ENCODE data around the gene MRLN. TPM values are rescaled to one million over a fixed set of nuclear protein-coding genes. Genes with fewer than 3 reads are reported as not detected.

The MRLN gene
- total and polyA plus RNA-seq, 2 of the 4 experiments (the other 2 are of a cell fraction) = not detected

DNA sequence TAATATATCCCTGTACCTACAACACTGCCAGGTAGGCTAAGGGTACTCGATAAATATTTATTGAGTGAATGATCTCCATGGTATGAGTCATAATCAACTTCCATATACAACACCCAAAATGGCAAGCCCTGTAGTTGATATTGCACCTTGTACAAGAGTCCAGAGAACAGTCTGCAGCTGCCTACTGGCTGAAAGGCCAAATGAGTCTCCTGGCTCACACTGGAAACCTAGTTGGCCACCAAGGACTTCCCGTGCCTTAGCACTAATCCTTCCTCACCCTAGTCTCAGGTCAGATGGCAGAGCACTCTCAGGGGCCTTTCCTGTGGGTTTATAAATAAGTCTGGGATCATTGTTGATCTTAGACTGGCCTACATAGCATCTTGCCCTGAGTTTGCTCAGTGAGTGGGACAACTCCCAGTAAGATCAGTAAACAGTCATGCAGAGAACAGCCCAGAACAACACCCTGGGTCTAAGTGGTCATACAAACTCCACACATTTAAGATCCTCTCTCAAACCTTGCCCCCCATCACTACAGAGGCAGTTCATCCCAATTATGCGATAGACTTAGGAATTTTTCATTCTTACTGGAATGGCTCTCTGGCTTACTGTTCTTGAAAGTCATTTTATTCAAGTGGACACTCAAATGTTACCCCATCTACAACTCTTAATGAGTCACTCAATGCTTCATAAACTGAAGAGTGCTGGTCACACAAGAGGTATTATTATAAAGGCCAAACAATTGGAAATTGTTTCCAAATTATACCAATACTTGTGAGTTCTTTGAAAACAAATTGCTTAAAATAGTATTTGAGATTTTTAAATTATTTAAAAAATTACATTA, 28.9 kb downstream of the MRLN start:
- no peak overlapping the region for H2AK5ac ChIP-seq (ENCODE audit: low read depth, low read length)
- no peak overlapping the region for H4K91ac ChIP-seq (ENCODE audit: insufficient read depth, low read depth, low read length)
- DNase-seq = no peak
- H3K4me1 ChIP-seq (ENCODE audit: control insufficient read depth, insufficient read depth, low read length) = no peaks in the 10 kb centered on the region
- BruUV-seq (replicated peaks) = no TSS peak
- no peak overlapping the region for H3K4me3 ChIP-seq (ENCODE audit: insufficient read depth, low read depth, low read length)
- ChIA-PET POLR2A (ENCODE audit: unreplicated experiment) (no interaction called here), CTCF (no interaction called here)
- no peak overlapping the region for H3K14ac ChIP-seq (replicated peaks; ENCODE audit: low read depth, low read length)
- H2BK15ac ChIP-seq (ENCODE audit: low read depth, low read length) = no peak overlapping the region
- H3K36me3 ChIP-seq (ENCODE audit: control insufficient read depth, insufficient read depth, low read length) = no peaks in the 10 kb centered on the region
- no peak overlapping the region for H2BK20ac ChIP-seq (ENCODE audit: low read depth, low read length)
- no peaks in the 10 kb centered on the region; the same call in 1 of the 2 replicates for H3K27me3 ChIP-seq (ENCODE audit: control insufficient read depth, insufficient read depth, low read length)
- intact Hi-C loops (cut with micrococcal nuclease) = no loop called here
- H2BK120ac ChIP-seq (ENCODE audit: low read depth, low read length) = no peak overlapping the region
- H3K9ac ChIP-seq (ENCODE audit: low read depth, low read length) = no peak overlapping the region
- no peak overlapping the region for H3K4me2 ChIP-seq (ENCODE audit: low read depth, low read length)
- no peak overlapping the region; the same call in 1 of the 2 replicates for H3K56ac ChIP-seq (ENCODE audit: extremely low read depth, insufficient read depth, low read length)
- H3K4ac ChIP-seq (ENCODE audit: low read depth, low read length) = no peak overlapping the region
- no peak overlapping the region for H2BK5ac ChIP-seq (ENCODE audit: low read depth, low read length, poor library complexity, severe bottlenecking)
- H3K9me3 ChIP-seq (ENCODE audit: control insufficient read depth, insufficient read depth, low read length) = no peaks in the 10 kb centered on the region
- no peak overlapping the region for H4K5ac ChIP-seq (ENCODE audit: low read depth, low read length)
- no peaks in the 10 kb centered on the region for H3K79me1 ChIP-seq (ENCODE audit: low read depth in 1 of 2, low read length in 2 of 2)
- H3K23ac ChIP-seq (ENCODE audit: low read depth, low read length) = no peak overlapping the region
- no peak overlapping the region for H2AFZ ChIP-seq (replicated peaks; ENCODE audit: low read length, poor library complexity)
- 100% methylated on average over 1 of the region's 3 CpGs; no CpG with 5 or more reads in 1 of the 2 experiments for WGBS, 2 experiments (ENCODE audit: extremely low coverage in 2 of 2, insufficient read length in 1 of 2)
- in situ Hi-C loops (cut with MboI; ENCODE audit: low sequenced_read_pairs) = no loop called here
- no peak overlapping the region for H3K18ac ChIP-seq (ENCODE audit: low read depth, low read length)
- no peak overlapping the region for H3K27ac ChIP-seq (ENCODE audit: insufficient read depth, low read length)
- no peaks in the 10 kb centered on the region for H4K20me1 ChIP-seq (ENCODE audit: insufficient read depth, low read length)
- dilution Hi-C loops (cut with HindIII; ENCODE audit: low sequenced_read_pairs, unreplicated experiment) = no loop called here
- ATAC-seq (ENCODE audit: low read depth) = no peak
- no peak overlapping the region for H2AK9ac ChIP-seq (replicated peaks; ENCODE audit: low read depth, low read length, poor library complexity)
- no peaks in the 10 kb centered on the region for H3K9me1 ChIP-seq (ENCODE audit: insufficient read depth, low read length)
- H4K8ac ChIP-seq (ENCODE audit: low read depth in 2 of 2, low read length in 2 of 2) = no peak overlapping the region
- TF ChIP-seq SMC3 (IDR thresholded peaks at IDR 0.05; ENCODE audit: low read depth, low read length) = no peak
- no peak for TF ChIP-seq CHD1 (IDR thresholded peaks at IDR 0.05; ENCODE audit: low read depth, low read length)
- TF ChIP-seq RAD21 (IDR thresholded peaks at IDR 0.05; ENCODE audit: low read length) = no peak
- TF ChIP-seq MXI1 (IDR thresholded peaks at IDR 0.05; ENCODE audit: borderline replicate concordance, low read depth, low read length) = no peak
- no peak for TF ChIP-seq FOS (IDR thresholded peaks at IDR 0.05; ENCODE audit: low read depth, low read length)
- TF ChIP-seq, protein P1, sequence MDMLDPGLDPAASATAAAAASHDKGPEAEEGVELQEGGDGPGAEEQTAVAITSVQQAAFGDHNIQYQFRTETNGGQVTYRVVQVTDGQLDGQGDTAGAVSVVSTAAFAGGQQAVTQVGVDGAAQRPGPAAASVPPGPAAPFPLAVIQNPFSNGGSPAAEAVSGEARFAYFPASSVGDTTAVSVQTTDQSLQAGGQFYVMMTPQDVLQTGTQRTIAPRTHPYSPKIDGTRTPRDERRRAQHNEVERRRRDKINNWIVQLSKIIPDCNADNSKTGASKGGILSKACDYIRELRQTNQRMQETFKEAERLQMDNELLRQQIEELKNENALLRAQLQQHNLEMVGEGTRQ (IDR thresholded peaks at IDR 0.05; ENCODE audit: low read depth, low read length) = no peak
- no peak for TF ChIP-seq RFX5 (IDR thresholded peaks at IDR 0.05; ENCODE audit: low read depth, low read length)
- TF ChIP-seq, protein P2, sequence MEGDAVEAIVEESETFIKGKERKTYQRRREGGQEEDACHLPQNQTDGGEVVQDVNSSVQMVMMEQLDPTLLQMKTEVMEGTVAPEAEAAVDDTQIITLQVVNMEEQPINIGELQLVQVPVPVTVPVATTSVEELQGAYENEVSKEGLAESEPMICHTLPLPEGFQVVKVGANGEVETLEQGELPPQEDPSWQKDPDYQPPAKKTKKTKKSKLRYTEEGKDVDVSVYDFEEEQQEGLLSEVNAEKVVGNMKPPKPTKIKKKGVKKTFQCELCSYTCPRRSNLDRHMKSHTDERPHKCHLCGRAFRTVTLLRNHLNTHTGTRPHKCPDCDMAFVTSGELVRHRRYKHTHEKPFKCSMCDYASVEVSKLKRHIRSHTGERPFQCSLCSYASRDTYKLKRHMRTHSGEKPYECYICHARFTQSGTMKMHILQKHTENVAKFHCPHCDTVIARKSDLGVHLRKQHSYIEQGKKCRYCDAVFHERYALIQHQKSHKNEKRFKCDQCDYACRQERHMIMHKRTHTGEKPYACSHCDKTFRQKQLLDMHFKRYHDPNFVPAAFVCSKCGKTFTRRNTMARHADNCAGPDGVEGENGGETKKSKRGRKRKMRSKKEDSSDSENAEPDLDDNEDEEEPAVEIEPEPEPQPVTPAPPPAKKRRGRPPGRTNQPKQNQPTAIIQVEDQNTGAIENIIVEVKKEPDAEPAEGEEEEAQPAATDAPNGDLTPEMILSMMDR (conservative IDR thresholded peaks at IDR 0.05; ENCODE audit: low read depth, low read length) = no peak
- TF ChIP-seq POLR2A (IDR thresholded peaks at IDR 0.05; ENCODE audit: low read depth, low read length) = no peak
- TF ChIP-seq MAFK (IDR thresholded peaks at IDR 0.05; ENCODE audit: low read depth, low read length) = no peak
- no peak for TF ChIP-seq CEBPB (IDR thresholded peaks at IDR 0.05; ENCODE audit: low read depth, low read length)
- no peak for TF ChIP-seq MAZ (IDR thresholded peaks at IDR 0.05; ENCODE audit: borderline replicate concordance, low read depth, low read length)
- no peak for TF ChIP-seq RCOR1 (IDR thresholded peaks at IDR 0.05; ENCODE audit: insufficient replicate concordance, low read length)
- TF ChIP-seq, protein P3, sequence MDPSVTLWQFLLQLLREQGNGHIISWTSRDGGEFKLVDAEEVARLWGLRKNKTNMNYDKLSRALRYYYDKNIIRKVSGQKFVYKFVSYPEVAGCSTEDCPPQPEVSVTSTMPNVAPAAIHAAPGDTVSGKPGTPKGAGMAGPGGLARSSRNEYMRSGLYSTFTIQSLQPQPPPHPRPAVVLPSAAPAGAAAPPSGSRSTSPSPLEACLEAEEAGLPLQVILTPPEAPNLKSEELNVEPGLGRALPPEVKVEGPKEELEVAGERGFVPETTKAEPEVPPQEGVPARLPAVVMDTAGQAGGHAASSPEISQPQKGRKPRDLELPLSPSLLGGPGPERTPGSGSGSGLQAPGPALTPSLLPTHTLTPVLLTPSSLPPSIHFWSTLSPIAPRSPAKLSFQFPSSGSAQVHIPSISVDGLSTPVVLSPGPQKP (IDR thresholded peaks at IDR 0.05; ENCODE audit: borderline replicate concordance, low read depth, low read length) = no peak
- TF ChIP-seq NFE2L2 (IDR thresholded peaks at IDR 0.05; ENCODE audit: low read depth, low read length) = no peak
